Activated CD4-positive, CD25-positive, alpha-beta regulatory T cell (primary cell): Measurements from ENCODE around the gene TMEM63A.
"Not testable (repeated sequence)": the region's sequence is repeated elsewhere in the genome, so short reads cannot be mapped to it uniquely, and the experiment has no call there.

Experiments
- DNase-seq, 4 experiments: peaks; one replicate each; lab custom pipeline; 2025; lab: John Stamatoyannopoulos, UW

Gene TMEM63A

DNA sequence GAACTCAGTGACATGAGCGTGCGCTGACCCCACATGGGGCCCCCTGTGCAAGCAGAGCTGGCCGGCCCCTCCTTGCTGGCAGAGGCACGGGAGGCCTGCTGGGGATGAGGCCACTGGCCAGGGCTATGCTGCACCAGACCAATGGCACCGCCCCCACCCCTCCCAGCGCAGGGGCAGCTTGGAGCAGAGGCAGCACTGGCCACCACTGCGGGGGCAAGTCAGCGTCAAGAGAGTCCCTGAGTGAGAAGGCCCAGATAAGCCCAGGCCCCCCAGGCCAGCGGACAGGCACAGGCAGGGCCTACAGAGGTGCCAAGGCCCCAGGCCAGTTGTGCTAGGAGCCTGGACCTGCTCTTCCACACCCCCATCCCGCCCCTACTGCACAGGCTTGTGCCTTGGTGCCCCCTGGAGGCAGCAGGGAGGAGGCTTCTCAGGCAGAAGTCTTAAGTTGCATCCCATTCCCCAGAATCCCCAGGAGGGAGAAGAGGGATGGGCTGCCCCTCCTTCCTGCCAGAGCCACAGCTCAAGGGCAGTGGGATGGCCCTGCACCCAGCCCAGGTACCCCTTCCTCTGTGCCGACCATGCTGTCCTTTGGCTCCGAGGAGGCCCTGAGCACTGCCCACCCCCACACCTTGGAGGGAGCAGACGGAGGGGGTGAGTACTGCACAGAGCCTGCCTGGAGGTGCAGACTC lies 36.5 kb downstream of the TMEM63A start:
- no peak for DNase-seq

DNA sequence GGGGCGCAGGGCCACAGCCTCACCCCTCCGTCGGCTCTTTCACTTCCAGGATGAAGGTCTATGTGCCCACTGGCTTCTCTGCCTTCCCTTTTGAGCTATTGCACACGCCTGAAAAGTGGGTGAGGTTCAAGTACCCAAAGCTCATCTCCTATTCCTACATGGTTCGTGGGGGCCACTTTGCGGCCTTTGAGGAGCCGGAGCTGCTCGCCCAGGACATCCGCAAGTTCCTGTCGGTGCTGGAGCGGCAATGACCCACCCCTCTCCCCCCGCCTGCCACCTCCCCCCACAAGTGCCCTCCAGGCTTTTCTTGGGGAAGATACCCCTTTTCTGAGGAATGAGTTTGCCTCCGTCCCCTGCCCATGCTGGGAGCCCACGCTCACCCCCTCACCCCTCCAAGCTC lies 37.1 kb downstream of the TMEM63A start:
- no peak for DNase-seq

DNA sequence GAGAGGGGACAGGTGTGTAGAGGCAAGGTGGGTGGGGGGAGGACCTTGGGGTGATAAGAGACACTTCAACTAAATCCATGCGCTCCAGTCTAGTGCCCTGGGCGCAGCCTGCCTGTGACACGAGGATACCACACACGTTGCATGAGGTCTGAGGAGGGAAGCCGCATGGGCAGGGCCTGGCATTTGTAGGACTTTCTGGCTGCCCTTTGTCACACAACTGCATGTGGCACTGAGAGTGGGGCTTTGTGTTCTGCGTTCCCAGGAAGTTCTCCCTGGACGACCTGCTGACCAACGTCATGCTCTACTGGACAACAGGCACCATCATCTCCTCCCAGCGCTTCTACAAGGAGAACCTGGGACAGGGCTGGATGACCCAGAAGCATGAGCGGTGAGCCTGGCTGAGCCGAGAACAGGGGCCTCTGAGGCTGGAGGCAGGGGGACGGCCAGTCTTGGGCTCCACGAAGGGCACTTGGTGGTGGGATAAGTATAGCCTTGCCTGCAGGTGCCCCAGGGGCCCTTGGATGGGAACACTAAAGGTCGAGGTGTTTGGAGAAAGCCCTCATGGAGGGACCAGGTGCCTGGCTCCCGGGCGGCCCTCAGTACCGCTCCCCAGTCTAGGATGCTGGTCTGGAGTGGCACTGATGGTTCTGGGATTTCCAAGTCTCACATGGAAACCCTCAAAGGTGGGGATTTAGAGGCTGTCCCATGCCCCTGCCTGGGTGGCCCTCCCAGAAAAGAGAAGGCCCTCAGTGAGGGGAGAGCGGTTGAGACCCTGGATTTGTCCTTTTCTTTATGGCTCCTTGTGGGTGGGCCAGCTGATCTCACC lies 37.7 kb downstream of the TMEM63A start:
- DNase-seq = no peak

DNA sequence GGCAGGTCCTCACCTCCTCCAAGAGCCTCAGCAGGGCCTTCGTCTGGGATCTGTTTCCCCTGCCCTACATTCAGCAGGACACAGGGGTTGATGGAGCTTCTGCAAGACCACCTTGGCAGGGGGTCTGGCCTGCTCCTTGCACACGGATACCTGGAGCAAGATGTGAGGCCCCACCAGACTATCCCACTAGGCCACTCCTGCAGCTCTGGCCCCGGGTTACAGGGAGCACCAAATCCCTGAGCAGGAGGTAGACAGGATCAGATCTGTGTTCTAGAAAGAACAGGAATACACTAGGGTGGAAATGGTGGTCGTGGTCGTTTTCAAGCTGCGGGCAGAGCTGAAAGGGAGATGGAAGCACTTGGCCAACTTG lies 38.8 kb downstream of the TMEM63A start:
- no peak for DNase-seq

DNA sequence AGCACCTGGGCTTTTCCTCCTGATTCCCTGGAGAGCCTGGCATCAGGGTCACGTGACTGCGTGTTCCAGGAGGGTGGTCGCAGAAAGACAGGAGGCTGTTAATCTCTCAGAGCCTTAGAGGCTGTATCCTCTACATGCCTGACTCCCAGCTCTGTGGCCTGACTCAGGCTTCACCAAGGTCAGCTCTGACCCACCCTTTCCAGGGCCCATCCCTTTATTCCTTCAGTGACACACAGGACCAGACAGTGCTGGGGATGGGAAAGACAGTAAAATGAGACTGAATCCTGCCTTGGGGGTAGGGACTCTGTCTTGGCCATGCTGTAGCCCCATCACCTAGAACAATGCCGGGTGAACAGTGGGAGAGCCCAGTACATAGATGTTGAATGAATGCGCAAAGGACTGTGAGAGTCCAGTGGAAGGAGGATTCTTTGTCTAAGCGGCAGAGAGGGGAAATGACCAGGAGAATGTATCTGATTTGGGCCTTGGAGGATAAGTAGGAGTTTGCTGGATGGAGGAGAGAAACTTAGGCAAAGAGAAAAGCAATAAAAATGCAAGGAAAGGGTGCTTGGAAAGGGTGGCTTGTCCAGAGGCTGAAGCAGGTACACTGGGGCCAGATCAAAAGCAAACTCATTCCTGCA lies 39.3 kb downstream of the TMEM63A start:
- no peak for DNase-seq

DNA sequence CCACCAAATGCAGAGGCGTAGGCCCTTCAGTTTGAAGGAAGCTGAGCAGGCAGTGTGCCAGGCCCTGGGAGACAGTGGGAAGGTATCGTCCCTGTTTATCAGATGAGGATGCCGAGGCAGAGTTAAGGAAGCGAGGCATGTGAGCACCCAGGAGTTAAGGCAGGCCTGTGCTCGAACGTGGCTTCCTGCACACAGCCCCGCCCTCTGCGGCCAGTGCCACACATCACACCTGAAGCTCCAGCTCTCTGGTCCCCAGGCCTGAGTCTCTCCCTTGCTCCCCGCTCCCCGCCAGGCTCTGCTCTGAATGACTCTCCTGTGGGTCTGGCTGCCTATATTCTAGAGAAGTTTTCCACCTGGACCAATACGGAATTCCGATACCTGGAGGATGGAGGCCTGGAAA lies 40.1 kb downstream of the TMEM63A start:
- no peak for DNase-seq

DNA sequence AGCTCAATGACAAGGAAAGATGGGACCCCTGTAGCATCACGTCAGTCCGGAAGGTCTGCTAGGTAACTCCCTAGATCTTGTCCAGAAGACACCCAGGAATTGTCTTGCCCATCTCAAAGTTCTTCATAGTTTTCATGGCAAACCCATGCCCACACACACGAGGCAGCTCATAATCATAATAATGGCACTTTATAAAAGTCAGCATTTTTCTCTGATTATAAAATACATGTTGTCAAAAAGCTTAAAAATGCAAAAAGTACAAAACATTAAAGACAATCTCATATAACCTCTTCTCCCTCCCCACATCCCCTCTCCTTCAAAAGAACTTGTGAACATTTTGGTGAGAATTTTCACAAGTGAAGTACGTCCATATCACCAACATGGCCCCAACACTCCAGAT lies 41.5 kb downstream of the TMEM63A start:
- no peak for DNase-seq

DNA sequence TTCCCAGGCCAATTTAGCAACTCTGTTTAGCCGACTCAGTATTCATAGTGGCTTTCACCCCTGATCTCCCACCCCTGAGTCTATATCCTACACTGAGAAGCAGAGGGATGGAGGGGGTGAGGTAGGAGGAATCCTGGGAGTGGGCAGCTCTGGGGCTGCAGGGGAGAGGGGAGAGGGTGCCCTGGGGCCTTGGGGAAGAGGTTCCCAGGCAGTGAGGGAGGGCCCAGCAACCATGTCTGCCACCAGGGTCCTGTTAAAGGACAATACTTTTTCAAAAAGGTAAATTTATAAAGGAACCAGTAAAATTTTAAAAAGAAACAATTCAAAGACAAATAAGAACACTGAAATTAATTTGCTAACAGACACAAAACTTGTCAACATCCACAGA lies 42.0 kb downstream of the TMEM63A start:
- DNase-seq = no peak

DNA sequence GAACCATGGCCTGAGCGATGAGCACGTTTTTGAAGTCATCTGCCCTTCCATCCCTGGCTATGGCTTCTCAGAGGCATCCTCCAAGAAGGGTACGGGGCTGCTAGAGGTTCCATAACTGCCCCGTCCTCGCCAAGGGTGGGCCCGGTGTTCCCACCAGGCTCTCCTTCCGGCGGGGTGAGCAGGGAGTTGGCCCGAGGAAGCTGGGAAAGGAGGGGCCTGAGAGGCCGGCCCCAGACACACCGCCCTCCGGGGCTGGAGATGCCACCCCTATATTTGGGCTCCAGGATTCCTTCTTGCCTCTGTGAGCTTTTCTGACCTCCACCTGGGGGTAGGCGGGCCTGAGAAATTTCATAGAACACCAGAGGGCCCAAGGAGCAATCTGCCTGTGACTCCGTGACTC lies 43.4 kb downstream of the TMEM63A start:
- no peak for DNase-seq

DNA sequence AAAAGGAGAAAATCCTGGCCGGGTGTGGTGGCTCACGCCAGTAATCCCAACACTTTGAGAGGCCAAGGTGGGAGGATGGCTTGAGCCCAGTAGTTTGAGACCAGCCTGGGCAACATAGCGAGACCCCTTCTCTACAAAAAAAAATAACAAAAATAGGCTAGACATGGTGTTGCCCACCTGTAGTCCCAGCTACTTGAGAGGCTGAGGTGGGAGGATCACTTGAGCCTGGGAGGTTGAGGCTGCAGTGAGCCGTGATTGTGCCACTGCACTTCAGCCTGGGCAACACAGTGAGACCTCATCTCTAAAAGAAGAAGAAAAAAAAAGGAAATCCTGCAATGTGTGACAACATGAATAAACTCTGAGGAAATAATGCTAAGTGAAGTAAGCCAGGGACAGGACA lies 45.9 kb downstream of the TMEM63A start:
- not testable (repeated sequence) for DNase-seq

DNA sequence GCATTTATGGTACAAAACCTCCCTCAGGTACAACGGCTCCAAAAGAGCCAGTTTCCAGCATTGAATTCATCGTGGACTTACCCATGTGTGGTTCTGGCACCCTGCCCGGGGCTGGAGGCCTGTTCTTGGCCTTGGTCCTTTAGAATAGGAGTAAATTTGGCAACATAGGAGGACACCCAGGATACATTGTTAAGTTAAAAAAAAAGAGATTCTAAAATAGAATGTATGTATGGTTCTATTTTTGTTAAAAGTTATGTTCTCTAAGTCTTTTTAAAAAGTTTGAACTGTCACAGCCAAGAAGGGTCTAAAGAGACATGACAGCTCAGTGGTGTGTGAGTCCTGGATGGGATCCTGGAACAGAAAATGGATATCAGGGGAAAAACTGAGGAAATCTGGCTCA lies 46.3 kb downstream of the TMEM63A start:
- DNase-seq = no peak

DNA sequence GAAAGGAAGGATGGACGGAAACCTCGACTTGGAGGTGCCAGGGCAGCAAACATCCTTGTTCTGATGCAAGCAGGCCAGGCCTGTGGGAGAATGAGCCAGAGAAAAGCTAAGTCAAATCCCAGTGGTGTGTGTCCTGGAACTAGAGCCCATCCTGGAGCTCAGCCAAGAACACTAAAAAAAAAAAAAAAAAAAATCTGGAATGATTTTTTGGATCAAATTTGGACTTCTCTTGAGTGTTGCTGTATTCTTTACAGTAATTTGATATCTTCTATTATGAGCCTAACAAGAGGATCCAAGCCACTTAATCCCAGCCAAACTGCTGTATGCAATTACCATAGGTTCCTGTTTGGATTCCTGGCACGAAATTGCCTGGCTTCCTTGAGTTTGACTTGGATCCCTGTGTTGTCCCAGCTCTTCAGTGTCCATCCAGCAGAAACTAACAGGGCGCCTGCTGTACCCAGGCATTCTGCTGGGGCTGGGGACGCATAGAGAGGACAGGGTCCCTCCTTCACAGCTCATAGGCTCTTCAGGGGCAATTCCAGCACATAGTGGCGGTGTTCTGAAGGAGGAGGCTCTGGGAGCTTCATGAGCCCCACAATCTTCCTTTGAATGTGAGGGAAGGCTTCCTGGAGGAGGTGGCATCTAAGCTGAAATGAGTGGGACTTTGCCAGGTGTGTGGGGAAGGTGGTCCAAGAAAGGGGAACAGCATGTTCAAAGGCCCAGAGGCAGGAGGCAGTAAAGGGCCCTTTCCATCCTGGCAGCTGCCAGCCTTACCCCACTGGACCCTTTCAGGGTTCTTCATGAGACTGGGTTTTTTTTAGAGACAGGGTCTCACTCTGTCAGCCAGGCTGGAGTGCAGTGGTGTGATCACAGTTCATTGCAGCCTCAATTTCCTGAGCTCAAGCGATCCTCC lies 47.5 kb downstream of the TMEM63A start:
- DNase-seq = no peak

DNA sequence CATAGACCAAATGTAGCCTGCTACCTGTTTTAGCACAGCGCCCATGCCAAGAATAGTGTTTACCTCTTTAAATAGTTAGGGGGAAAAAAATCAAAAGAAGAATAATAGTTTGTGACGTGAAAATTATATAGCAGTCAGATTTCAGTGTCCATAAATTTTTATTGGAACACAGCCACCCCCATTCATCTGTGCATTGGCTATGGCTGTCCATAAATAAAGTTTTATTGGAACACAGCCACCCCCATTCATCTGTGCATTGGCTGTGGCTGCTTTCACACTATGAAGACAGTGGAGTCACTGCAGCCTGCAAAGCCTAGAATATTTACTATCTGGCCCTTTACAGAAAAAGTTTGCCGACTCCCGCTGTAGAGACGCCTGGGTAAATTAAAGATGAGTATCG lies 51.3 kb downstream of the TMEM63A start:
- DNase-seq = no peak

DNA sequence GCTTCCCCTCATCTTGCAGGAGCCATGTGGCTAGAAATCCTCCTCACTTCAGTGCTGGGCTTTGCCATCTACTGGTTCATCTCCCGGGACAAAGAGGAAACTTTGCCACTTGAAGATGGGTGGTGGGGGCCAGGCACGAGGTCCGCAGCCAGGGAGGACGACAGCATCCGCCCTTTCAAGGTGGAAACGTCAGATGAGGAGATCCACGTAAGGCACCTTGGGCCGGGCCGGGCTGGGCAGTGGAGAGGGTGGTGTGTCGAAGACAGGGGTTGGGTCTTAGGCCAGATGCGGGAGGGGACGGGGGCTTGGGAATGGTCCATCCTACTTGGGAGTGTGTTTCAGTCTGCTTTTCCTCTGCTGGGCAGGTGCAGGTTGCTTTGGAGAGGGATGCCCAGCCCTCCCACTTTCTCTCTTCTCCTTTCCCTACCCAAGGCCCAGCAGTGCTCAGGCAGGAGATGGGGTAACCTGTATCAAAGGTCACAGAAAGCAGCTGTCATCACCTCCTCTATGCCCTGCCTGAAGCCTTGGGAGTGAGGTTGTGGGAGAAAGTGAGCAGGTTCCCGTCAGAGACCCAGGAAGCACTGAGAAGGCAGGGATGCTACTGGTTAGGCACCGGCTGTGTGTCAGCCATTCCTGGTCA lies 53.4 kb downstream of the TMEM63A start:
- DNase-seq = no peak

DNA sequence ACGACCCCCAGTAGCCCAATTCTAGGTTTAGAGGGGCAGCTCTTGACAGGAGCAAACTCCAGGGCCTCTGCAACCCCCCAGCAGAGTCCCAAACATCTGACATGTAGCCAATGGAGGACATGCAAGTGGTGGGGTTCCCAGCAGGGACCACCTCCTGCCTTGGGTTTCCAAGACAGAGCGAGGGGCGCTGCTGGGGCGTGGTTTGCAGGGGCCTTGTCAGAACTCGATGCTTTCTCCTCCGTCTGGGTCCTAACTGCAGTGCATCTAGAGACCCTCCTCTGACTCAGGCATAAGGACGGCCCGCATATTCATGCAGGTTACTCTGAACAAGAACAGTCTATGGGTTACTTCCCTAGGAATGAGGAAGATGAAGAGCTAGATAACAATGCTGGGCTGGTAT lies 55.1 kb downstream of the TMEM63A start:
- DNase-seq = no peak

DNA sequence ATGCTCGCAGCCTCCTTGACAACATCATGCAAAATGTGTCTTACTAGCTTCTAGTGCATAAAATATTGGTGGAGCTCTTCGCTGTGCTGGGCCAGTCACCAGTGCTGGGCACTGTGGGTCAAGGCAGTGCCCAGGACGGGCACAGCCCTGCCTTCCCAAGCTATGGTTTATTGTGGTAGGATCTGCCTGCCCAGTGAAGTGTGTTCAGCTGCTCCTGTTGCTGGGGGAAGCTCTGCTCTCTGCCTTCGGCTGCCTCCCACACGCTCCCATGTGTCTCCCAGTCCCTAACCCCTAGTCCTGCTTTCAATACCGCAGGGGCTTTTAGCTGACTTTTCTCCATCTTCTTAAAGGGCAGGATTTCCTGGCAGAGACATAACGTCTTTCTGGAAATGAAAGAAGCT lies 56.6 kb downstream of the TMEM63A start:
- DNase-seq = no peak

DNA sequence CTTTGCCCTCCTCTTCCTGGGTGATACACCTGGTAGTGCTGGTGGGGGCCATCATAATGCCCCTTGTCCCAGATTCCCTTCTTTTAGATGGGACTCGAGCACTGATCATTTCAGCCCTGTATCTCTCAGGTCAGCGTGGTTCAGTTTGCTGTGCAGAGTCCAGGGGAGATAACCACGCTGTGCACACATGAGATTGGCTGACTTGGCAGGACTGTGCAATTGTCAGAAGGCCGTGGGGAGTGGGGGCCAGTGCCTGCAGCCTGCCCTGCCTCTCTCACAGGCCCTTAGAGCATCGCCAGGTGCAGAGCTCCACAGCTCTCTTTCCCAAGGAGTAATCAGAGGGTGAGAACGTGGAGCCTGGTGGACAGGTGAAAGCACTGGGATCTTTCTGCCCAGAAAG lies 57.1 kb downstream of the TMEM63A start:
- DNase-seq = no peak

DNA sequence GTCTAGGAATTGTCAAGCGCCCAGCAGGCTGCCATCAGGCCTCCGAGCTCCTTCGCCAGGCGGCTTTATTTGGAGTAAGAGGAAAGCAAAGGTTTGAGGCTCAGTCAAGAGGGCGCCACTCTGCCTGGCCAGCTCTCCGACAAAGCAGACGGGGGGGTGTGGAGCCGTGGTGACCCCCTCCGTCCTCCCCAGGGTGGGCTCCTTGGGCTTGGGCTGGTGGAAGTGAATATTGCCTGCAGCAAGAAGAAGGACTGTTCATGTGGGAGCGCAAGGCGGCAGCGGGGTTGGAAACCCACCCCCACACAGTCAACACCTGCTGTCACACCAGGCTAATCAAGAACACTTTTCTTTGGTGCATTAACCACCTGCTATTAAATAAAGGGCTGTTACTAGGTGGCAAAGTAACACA lies 57.6 kb downstream of the TMEM63A start:
- DNase-seq = no peak

DNA sequence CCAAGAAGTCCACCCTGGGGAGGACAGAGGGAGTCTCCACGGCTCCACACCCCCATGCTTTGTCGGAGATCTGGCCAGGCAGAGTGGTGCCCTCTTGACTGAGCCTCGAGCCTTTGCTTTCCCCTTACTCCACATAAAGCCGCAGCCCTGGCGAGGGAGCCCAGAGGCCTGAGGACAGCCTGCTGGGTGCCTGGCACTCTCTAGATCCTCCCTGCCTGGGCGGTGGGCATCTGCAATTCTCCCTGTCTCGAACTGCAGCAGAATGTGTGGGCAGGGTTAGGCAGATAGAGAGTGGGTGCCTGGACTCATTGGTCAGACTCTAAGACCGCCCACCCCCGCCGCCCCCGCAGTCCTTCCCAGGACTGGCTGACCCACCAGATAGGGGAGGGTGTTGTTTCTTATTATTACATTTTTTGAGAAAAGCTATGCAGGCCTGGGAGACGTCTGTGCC lies 58.3 kb downstream of the TMEM63A start:
- DNase-seq = no peak

DNA sequence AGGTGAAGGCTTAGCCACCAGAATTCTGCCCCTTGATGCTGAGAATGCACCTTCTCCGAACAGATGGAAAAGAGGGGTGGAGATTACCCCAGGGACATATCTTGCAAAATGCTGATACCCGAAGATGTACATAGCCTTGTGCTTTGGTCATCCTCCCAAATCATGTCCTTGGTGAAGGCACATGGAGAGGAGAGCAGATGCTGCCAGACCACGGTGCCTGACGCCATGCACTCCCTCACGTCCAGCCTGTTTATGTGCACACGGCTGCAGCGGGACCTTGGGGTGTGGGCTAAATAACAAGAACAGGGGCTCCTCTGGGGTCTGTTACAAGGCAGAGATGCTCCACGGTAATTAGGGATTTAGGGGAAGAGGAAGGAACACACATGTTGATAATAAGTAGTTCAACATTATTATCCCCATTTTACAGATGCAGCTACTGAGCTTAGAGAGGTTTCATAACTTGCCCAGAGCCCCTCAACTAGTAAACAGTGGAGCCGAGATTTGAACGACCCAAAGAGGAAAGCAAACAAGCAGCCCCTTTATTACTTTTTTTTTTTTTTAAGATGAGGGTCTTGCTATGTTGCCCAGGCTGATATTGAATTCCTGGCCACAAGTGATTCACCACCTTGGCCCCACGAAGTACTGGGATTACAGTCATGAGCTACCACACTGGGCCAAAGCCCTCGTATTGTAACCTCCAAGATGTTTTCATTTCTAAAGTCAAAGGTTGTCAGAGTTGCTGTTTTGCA lies 59.4 kb downstream of the TMEM63A start:
- DNase-seq = no peak
